ENCODE measurements around the gene SPATA3.

- TF ChIP-seq, protein P1, sequence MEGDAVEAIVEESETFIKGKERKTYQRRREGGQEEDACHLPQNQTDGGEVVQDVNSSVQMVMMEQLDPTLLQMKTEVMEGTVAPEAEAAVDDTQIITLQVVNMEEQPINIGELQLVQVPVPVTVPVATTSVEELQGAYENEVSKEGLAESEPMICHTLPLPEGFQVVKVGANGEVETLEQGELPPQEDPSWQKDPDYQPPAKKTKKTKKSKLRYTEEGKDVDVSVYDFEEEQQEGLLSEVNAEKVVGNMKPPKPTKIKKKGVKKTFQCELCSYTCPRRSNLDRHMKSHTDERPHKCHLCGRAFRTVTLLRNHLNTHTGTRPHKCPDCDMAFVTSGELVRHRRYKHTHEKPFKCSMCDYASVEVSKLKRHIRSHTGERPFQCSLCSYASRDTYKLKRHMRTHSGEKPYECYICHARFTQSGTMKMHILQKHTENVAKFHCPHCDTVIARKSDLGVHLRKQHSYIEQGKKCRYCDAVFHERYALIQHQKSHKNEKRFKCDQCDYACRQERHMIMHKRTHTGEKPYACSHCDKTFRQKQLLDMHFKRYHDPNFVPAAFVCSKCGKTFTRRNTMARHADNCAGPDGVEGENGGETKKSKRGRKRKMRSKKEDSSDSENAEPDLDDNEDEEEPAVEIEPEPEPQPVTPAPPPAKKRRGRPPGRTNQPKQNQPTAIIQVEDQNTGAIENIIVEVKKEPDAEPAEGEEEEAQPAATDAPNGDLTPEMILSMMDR (IDR thresholded peaks at IDR 0.05; ENCODE audit: low read depth, low read length, missing input control), result no peak
- TF ChIP-seq TAF1 (conservative IDR thresholded peaks at IDR 0.05) (no peak), JUND (IDR thresholded peaks at IDR 0.05) (no peak), FOXA1 (IDR thresholded peaks at IDR 0.05) (no peak)
- TF ChIP-seq, protein P2, sequence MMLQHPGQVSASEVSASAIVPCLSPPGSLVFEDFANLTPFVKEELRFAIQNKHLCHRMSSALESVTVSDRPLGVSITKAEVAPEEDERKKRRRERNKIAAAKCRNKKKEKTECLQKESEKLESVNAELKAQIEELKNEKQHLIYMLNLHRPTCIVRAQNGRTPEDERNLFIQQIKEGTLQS (IDR thresholded peaks at IDR 0.05), result no peak
Observed at GRCh38 chr2:230982528-230982927, 13.4 kb upstream of the SPATA3 start.

Measured in liver (tissue), 3 donors.